AG04449 (cell line): Measurements from ENCODE around the gene CATSPER1.

Experiments used
- CTCF ChIA-PET: fragments of 350-600 bp; formaldehyde crosslinking; extraction: SDS; loops from one replicate; lab custom pipeline; 2021; ENCODE audit warnings: antibody characterized with exemption; lab: Yijun Ruan, JAX
- POLR2A ChIA-PET: fragments of 400-600, 350-600 bp; formaldehyde crosslinking; extraction: SDS; loops from one replicate; lab custom pipeline; 2020; ENCODE audit warnings: antibody characterized with exemption, inconsistent platforms; lab: Yijun Ruan, JAX
- DNase-seq: peaks from one replicate; pipeline ENCODE4 v3.0.0-alpha.2; 2010; ENCODE audit warnings: low read depth, low spot score
- H3K4me3 ChIP-seq: 2 replicates; pipeline ENCODE4 v1.5.1; 2011; ENCODE audit warnings: low read depth, mild to moderate bottlenecking, control low read depth, low read length
- CTCF ChIP-seq: IDR thresholded peaks from one replicate; pipeline ENCODE4 v1.5.1; 2011; ENCODE audit warnings: mild to moderate bottlenecking, moderate library complexity, low read length, control low read depth, inconsistent platforms; ENCODE audit not compliant: insufficient read depth; ENCODE audit errors: missing control alignments

CATSPER1 gene

GRCh38 chr11:65968600-65969482 lies 57.4 kb downstream of the CATSPER1 start:
- H3K4me3 ChIP-seq = no peak overlapping the region
- ChIA-PET CTCF (interaction anchor here (1.4 to 44.9 kb wide), 2 partner anchors 11 to 86 kb away, joined by 3 to 1090 read pairs; partner anchors contain the start of genes CCDC85B, CTSW, EFEMP2 and FIBP), POLR2A (no interaction called here)
- DNase-seq = no peak
- TF ChIP-seq CTCF = no peak

GRCh38 chr11:65967329-65967934 lies 58.8 kb downstream of the CATSPER1 start:
- DNase-seq = no peak
- H3K4me3 ChIP-seq = no peak overlapping the region
- ChIA-PET CTCF (interaction anchor here (44.9 kb wide), 1 partner anchor 85 kb away, joined by 1090 read pairs; the partner anchor contains the start of genes CCDC85B, CTSW, EFEMP2 and FIBP), POLR2A (no interaction called here)
- TF ChIP-seq CTCF = no peak
